ENCODE measurements around the gene PPM1E.

- TF ChIP-seq SIN3A (IDR thresholded peaks at IDR 0.05; ENCODE audit: borderline replicate concordance, insufficient read depth, low read length): no peak
- no peak for TF ChIP-seq TAF1 (IDR thresholded peaks at IDR 0.05; ENCODE audit: borderline replicate concordance, insufficient read depth, low read length)
- no peak for TF ChIP-seq POLR2AphosphoS5 (IDR thresholded peaks at IDR 0.05; ENCODE audit: low read depth, low read length)
Measured at GRCh38 chr17:58947411-58947810, 191.8 kb downstream of the PPM1E start.
